ENCODE data around the gene SPRR2B.

DNA sequence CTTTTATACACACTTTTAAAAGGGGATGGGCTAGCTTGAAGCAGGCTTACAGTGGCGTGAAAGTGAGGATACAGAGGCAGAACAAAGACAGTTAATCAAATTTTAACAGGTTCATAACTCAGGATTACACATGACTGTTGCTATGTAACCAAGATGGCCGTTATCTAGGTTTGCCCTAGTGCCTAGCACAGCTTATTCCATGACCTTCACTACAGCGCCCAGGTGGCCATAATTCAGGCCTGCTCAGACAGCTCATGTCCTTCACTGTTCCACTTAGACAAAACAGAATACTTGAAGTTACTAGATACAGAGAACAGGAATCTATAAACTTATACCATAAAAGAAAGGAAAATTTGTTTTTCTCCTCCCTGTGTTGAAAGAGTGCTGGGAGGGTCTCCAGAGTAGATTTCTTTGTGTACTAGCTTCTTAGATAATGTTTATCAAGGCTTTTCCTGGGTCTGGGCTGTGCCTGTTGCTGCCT lies 48.1 kb upstream of the SPRR2B start:
- TF ChIP-seq, protein P1, sequence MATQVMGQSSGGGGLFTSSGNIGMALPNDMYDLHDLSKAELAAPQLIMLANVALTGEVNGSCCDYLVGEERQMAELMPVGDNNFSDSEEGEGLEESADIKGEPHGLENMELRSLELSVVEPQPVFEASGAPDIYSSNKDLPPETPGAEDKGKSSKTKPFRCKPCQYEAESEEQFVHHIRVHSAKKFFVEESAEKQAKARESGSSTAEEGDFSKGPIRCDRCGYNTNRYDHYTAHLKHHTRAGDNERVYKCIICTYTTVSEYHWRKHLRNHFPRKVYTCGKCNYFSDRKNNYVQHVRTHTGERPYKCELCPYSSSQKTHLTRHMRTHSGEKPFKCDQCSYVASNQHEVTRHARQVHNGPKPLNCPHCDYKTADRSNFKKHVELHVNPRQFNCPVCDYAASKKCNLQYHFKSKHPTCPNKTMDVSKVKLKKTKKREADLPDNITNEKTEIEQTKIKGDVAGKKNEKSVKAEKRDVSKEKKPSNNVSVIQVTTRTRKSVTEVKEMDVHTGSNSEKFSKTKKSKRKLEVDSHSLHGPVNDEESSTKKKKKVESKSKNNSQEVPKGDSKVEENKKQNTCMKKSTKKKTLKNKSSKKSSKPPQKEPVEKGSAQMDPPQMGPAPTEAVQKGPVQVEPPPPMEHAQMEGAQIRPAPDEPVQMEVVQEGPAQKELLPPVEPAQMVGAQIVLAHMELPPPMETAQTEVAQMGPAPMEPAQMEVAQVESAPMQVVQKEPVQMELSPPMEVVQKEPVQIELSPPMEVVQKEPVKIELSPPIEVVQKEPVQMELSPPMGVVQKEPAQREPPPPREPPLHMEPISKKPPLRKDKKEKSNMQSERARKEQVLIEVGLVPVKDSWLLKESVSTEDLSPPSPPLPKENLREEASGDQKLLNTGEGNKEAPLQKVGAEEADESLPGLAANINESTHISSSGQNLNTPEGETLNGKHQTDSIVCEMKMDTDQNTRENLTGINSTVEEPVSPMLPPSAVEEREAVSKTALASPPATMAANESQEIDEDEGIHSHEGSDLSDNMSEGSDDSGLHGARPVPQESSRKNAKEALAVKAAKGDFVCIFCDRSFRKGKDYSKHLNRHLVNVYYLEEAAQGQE (IDR thresholded peaks at IDR 0.05; ENCODE audit: low read depth): no peak
- no peak for TF ChIP-seq TCF12 (IDR thresholded peaks at IDR 0.05; ENCODE audit: low read depth)
